Thymus (tissue), 11 donors: ENCODE measurements around the gene NPAT. TPM values are rescaled to one million over a fixed set of nuclear protein-coding genes. Genes with fewer than 3 reads are reported as not detected.
A peak's percentile ranks its signal among the peaks of the same experiment; 100 is the strongest.

Experiments used
- DNase-seq, 9 donors: peaks; one replicate each; pipeline ENCODE4 v3.0.0-alpha.2; 2013; ENCODE audit warnings: low spot score in 9 of 9, low read depth in 6 of 9, missing footprints in 1 of 9
- H3K27ac ChIP-seq, 2 donors: one replicate each; pipeline ENCODE4 v1.5.1; 2013; ENCODE audit warnings: control low read depth in 1 of 2, low read depth in 1 of 2, low read length in 1 of 2, mild to moderate bottlenecking in 1 of 2, moderate library complexity in 1 of 2
- H3K27me3 ChIP-seq, 2 donors: one replicate each; pipeline ENCODE4 v1.5.1; 2013; ENCODE audit warnings: low read length in 1 of 2; ENCODE audit not compliant: control insufficient read depth in 2 of 2, insufficient read depth in 1 of 2
- H3K36me3 ChIP-seq, 2 donors: one replicate each; pipeline ENCODE4 v1.5.1; 2013; ENCODE audit warnings: low read length in 1 of 2, mild to moderate bottlenecking in 1 of 2, moderate library complexity in 1 of 2; ENCODE audit not compliant: control insufficient read depth in 2 of 2, insufficient read depth in 2 of 2
- H3K4me1 ChIP-seq, 2 donors: one replicate each; pipeline ENCODE4 v1.5.1; 2013; ENCODE audit warnings: low read length in 2 of 2; ENCODE audit not compliant: control insufficient read depth in 2 of 2, insufficient read depth in 2 of 2
- H3K4me3 ChIP-seq, 2 donors: one replicate each; pipeline ENCODE4 v1.5.1; 2013; ENCODE audit warnings: low read length in 2 of 2, control low read depth in 1 of 2, mild to moderate bottlenecking in 1 of 2
- H3K9me3 ChIP-seq, 2 donors: one replicate each; pipeline ENCODE4 v1.5.1; 2013; ENCODE audit warnings: low read length in 1 of 2, mild to moderate bottlenecking in 1 of 2; ENCODE audit not compliant: control insufficient read depth in 2 of 2, insufficient read depth in 1 of 2
- WGBS: extraction: QIAGEN DNeasy Blood & Tissue Kit; methylation state at CpG from one replicate; pipeline ENCODE4 v1.1.7; 2013; 5-methylcytosine and 5-hydroxymethylcytosine counted together
- polyA plus RNA-seq: library from polyadenylated mRNA; stranded (reverse); fragments of 200-250 nt; gene quantifications from one replicate; pipeline ENCODE4 v1.2.3, GENCODE V29; 2013
- total RNA-seq: library from RNA; stranded (reverse); fragments of 120-200 nt; gene quantifications from one replicate; pipeline ENCODE4 v1.2.4, GENCODE V29; 2013
- donor health status: healthy.

The NPAT gene
- total and polyA plus RNA-seq, 2 donors = 8.8 to 16.9 TPM

DNA sequence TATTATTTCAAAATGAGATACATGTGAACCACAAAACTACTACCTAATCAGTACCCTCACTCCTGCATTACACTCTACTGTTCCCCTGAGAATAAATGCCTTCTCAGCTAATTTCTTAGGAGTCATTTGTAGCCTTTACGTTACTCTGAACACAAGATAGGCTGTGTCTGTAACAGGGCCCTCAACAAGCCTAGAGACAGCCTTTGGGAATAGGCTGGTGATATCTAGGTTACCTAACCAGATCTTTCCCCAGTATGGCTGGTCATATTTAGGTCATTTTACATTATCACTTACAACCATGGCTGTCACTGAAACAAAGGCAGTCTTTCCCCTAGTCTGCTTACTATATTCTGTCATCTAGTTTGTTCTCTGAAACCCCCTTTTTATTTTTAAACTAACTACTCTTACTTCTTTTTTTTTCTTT is 14.6 kb upstream of the NPAT start:
- H3K4me1 ChIP-seq = peaks cover 7 to 25% of the 10 kb centered on the region in 2 donors
- peaks cover 0 to 26% of the 10 kb centered on the region in 2 donors for H3K36me3 ChIP-seq
- WGBS = 75% methylated on average over 1 of the region's 1 CpG
- H3K27me3 ChIP-seq = no peaks in the 10 kb centered on the region
- H3K27ac ChIP-seq = peak overlapping the region; percentile 92 to 93
- no peaks in the 10 kb centered on the region for H3K9me3 ChIP-seq
- DNase-seq = peak in 1 of 9 donors; percentile 50
- peak overlapping the region in 1 of 2 donors; percentile 7 for H3K4me3 ChIP-seq

DNA sequence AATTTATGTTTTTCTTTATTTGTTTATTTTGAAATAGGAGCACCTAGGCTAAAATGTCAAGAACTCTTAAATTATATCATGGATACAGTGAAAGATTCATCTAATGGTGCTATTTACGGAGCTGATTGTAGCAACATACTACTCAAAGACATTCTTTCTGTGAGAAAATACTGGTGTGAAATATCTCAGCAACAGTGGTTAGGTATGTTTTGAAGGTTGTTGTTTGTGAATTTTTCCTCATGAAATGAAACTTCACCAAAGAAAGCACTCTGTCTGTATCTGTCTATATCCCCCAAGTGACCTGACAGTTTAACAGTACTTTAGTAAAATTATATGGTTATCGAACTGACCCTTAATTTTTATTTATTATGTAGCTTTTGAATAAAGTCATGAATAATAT is 13.2 kb upstream of the NPAT start:
- Histone ChIP-seq H3K9me3 (no peaks in the 10 kb centered on the region), H3K4me1 (peaks cover 7 to 25% of the 10 kb centered on the region in 2 donors), H3K27me3 (no peaks in the 10 kb centered on the region), H3K4me3 (no peak overlapping the region), H3K27ac (peak overlapping the region in 1 of 2 donors; percentile 93), H3K36me3 (peaks cover 0 to 28% of the 10 kb centered on the region in 2 donors)
- DNase-seq = peak in 1 of 9 donors; percentile 15
- 92% methylated on average over 2 of the region's 2 CpGs for WGBS

DNA sequence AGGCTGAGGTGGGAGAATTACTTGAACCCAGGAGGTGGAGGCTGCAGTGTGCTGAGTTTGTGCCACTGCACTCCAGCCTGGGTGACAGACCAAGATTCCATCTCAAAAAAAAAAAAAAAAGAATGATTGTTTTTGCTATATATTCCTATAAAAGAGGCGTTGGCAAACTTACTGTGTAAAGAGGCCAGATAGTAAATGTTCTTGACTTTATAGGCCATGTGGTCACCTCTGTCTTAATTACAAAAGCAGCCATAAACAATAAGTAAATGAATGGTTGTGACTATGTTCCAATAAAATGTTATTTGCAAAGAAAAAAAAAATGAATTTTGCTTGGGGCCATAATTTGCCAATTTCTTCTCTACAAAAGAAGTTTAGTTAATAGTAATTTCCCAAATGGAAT is 12.8 kb upstream of the NPAT start:
- H3K9me3 ChIP-seq = no peaks in the 10 kb centered on the region
- WGBS = 97% methylated on average over 1 of the region's 1 CpG
- peaks cover 7 to 25% of the 10 kb centered on the region in 2 donors for H3K4me1 ChIP-seq
- peaks cover 0 to 31% of the 10 kb centered on the region in 2 donors for H3K36me3 ChIP-seq
- no peak overlapping the region for H3K4me3 ChIP-seq
- DNase-seq = no peak
- H3K27ac ChIP-seq = no peak overlapping the region
- no peaks in the 10 kb centered on the region for H3K27me3 ChIP-seq

DNA sequence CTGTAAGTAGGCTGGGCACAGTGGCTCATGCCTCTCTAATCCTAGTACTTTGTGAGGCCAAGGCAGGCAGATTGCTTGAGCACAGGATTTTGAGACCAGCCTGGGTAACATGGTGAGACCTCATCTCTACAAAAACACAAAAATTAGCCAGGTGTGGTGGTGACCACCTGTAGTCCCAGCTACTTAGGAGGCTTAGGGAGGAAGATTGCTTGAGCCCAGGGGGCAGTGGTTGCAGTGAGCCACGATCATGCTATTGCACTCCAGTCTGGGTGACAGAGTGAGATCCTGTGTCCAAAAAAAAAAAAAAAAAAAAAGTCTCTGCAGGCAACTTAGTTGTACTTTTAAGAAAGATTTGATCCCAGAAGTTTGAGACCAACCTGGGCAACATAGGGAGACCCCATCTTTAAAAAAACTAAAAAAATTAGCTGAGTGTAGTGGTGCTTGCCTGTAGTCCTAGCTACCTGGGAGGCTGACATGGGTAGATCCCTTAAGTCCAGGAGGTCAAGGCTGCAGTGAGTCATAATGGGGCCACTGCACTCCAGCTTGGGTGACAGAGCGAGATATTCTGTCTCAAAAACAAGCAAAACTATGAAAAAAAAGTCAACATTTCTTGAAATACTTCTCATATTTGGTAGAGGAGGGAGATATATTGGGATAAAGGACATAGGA is 11.0 kb upstream of the NPAT start:
- no peak overlapping the region for H3K4me3 ChIP-seq
- no peak for DNase-seq
- WGBS = 97% methylated on average over 2 of the region's 2 CpGs
- peaks cover 3 to 36% of the 10 kb centered on the region in 2 donors for H3K36me3 ChIP-seq
- H3K27ac ChIP-seq = no peak overlapping the region
- peaks cover 5 to 17% of the 10 kb centered on the region in 2 donors for H3K4me1 ChIP-seq
- no peaks in the 10 kb centered on the region for H3K9me3 ChIP-seq
- H3K27me3 ChIP-seq = no peaks in the 10 kb centered on the region

DNA sequence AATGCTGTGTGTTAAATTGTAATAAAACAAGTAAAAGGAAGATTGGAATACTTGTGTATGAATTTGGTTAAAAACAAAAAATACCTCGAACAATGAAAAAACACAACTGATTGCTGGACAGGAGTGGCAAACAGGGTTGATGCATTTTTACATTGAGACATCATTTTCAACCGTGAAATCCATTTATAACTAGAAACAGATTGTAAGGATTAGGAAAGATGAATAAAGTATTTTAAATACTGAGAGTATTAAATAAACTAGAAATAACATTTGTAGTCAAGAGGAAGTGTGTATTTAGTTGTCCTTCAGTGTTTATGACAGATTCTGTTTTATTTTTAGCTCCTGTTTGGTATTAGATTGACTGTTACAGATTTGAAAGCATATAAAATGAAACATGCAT is 5.8 kb upstream of the NPAT start:
- WGBS = 95% methylated on average over 2 of the region's 2 CpGs
- Histone ChIP-seq H3K27me3 (no peaks in the 10 kb centered on the region), H3K9me3 (no peaks in the 10 kb centered on the region), H3K27ac (no peak overlapping the region), H3K4me1 (peaks cover 3% of the 10 kb centered on the region in 2 donors), H3K36me3 (peaks cover 3 to 34% of the 10 kb centered on the region in 2 donors), H3K4me3 (no peak overlapping the region)
- DNase-seq = no peak

DNA sequence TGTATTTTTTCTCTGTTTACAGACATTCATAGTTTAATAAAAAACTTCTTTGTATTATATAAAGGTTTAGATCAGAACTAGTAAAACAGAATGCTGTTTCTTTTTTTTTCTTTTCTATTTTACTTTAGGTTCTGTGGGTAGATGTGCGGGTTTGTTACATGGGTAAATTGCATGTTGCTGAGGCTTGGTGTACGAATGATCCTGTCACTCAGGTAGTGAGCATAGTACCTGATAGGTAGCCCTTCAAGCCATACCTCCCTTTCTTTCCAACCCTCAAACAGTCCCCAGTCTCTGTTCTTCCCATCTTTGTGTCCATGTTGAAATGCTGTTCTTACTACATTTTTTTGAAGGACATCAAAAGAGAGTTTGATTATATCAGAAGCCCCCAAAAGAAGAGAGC is 3.6 kb upstream of the NPAT start:
- Histone ChIP-seq H3K36me3 (peaks cover 3 to 20% of the 10 kb centered on the region in 2 donors), H3K27me3 (no peaks in the 10 kb centered on the region), H3K27ac (peak overlapping the region; percentile 55 to 64), H3K4me3 (peak overlapping the region in 1 of 2 donors; percentile 9), H3K4me1 (peaks cover 6 to 8% of the 10 kb centered on the region in 2 donors), H3K9me3 (no peaks in the 10 kb centered on the region)
- peak in 1 of 9 donors; percentile 35 for DNase-seq
- 84% methylated on average over 2 of the region's 2 CpGs for WGBS

DNA sequence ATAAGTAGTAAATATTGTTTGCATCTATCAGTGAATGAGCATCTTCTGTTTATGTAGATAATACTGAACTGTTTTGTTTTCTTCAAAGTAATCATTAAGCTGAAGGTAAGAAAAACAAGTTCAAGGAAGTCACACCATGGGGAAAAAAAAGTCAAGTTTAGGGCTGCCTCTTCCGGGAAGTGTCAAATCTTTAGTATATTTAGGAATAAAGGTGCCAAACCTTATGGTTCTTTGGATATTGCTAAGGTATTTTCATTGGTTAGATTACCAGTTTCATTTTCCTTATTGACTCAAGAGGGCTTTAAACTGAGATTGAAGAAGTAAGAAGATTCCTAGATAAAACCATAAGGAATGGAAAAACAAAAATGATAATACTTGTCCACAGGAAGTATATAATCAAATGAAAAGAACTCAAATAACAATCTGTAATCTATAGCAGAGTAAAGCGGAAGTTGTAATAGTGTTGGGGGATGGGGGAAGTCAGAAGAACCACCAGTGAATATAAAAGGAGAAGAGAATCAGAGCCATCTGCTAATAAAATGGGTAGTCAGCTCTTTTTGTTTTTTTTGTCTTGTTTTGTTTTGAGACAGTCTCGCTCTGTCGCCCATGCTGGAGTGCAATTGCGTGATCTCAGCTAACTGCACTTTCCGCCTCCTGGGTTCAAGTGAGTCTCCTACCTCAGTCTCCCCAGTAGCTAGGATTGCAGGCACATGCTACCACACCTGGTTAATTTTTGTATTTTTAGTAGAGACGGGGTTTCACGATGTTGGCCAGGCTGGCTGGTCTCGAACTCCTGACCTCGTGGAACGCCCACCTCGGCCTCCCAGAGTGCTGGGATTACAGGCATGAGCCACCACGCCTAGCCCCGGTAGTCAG is 2.7 kb upstream of the NPAT start:
- peaks cover 3 to 15% of the 10 kb centered on the region in 2 donors for H3K36me3 ChIP-seq
- no peaks in the 10 kb centered on the region for H3K9me3 ChIP-seq
- 92% methylated on average over 14 of the region's 14 CpGs for WGBS
- peak overlapping the region; percentile 77 to 95 for H3K27ac ChIP-seq
- peak overlapping the region; percentile 14 to 97 for H3K4me3 ChIP-seq
- H3K27me3 ChIP-seq = no peaks in the 10 kb centered on the region
- H3K4me1 ChIP-seq = peaks cover 9 to 12% of the 10 kb centered on the region in 2 donors
- peak in 1 of 9 donors; percentile 54 for DNase-seq

DNA sequence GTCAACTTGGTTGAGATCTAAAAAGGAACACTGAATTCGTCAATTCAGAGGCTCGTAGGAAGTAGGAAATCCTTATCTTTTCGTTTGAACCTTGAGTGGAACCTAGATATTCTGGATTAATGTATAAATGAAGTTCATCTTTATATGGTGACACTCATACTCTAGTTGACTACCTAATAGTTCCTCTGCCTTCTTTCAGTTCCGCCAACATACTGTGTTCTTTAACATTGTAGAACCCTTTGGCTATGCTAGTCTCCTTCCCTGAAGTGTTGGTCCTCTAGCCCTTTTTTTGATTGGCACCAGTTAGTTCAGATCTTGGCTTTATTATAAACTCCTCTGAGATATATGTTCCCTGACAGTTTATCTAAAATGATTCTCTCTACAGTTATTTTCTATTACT is 1.9 kb upstream of the NPAT start:
- Histone ChIP-seq H3K4me3 (peak overlapping the region; percentile 76 to 97), H3K36me3 (peaks cover 0 to 8% of the 10 kb centered on the region in 2 donors), H3K27me3 (no peaks in the 10 kb centered on the region), H3K9me3 (no peaks in the 10 kb centered on the region), H3K4me1 (peaks cover 13 to 14% of the 10 kb centered on the region in 2 donors), H3K27ac (peak overlapping the region; percentile 95 to 97)
- no peak for DNase-seq
- WGBS = 77% methylated on average over 4 of the region's 4 CpGs
